Measurements from ENCODE around the gene UTP14A. TPM values are rescaled to one million over a fixed set of nuclear protein-coding genes. Genes with fewer than 3 reads are reported as not detected.

UTP14A gene
- total RNA-seq, 1 donor from 2014 or later = 24.1 TPM

DNA sequence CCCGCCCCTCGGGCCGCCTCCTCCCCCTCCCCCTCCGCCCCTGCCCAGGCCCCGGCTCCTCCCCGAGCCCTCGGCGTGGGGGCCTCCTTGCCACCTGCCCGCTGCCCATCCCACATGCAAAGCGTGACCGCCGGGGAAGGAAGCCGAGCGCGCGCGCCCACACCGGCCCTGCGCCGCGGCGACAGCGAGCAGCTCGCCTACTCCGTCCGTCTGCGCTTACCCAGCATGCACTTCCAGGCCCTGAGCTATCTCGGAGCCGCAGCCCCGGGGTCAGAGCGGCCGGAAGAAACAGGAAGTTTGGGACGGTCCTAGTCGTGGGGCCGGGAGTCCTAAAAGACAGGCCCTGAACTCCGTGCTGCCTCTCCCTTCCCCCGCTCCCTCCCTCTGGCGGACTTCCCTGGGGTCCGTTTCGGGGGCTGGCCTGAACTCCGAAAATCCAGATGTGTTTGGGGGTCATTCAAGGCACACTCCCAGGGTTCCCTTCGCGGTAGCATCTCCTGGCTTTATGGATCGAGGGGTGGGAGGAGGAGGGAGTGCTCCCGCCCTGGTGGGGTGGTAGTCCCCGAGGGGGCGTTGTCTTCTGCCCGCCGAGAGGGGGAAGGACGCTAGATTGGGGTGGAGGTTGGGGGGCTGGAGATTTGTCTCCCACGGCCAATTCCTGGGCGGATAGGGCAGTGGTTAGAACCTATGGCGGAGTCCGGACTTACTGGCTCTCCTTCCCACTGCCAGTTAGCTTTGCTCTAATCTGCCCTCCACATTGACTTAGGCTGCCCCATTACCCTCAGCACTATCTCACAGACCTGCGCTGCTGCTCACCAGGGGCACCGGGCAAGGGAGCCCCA is 51.5 kb downstream of the UTP14A start:
- Mint-ChIP-seq H3K9me3 (peaks cover 2% of the 10 kb centered on the region), H3K27me3 (ENCODE audit: low read depth) (peaks cover 11% of the 10 kb centered on the region)
- no peak for TF ChIP-seq CTCF (conservative IDR thresholded peaks at IDR 0.05)

GRCh38 chrX:129958083-129958465 is 52.1 kb downstream of the UTP14A start:
- no peak overlapping the region for H3K27ac Mint-ChIP-seq (ENCODE audit: unreplicated experiment)
- H3K36me3 Mint-ChIP-seq (ENCODE audit: low read depth) = no peaks in the 10 kb centered on the region
- H3K27me3 Mint-ChIP-seq (ENCODE audit: low read depth) = peaks cover 11% of the 10 kb centered on the region
- TF ChIP-seq CTCF (conservative IDR thresholded peaks at IDR 0.05) = no peak
- DNase-seq (ENCODE audit: low read depth, low spot score) = no peak
- H3K4me1 Mint-ChIP-seq = peaks cover 60% of the 10 kb centered on the region
- H3K9me3 Mint-ChIP-seq = peaks cover 2% of the 10 kb centered on the region
- H3K4me3 Mint-ChIP-seq = peak overlapping the region; percentile 61

More for the DNA sequence above, 51.5 kb downstream of the UTP14A start:
- Mint-ChIP-seq H3K36me3 (ENCODE audit: low read depth) (no peaks in the 10 kb centered on the region), H3K4me1 (peaks cover 64% of the 10 kb centered on the region), H3K4me3 (peak overlapping the region; percentile 61), H3K27ac (ENCODE audit: unreplicated experiment) (no peak overlapping the region)
- DNase-seq (ENCODE audit: low read depth, low spot score) = peak; percentile 39

DNA sequence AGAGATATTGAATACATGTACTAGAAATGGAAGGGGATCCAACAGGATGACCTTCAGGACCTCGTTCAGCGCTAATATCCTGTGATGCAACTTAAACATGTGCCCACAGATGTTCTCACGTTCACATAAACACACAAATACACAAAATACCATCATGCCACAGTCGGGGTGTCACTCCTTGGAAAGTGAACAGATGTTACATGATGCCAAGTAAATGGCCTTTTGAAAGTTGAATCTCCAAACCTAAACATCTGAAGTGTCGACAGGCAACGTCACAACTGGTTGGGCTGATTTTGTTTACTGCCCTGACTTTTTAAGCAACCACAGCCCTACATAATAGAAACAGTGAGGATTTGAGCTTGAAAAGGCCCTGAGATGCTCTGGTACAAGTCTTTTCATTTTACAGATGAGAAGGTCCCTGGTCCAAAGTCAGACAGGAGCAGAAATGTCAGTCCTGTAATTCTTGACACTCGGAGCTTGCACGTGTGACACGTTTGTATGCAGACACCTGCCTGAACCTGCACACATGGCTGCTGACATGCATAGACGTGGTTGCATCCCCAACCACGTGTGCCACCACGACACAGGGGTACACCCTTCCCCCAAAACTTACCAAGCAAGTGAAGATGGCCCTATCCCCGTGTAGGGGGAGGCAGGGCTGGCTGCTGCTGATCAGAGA is 53.0 kb downstream of the UTP14A start:
- Mint-ChIP-seq H3K4me3 (no peak overlapping the region), H3K27me3 (ENCODE audit: low read depth) (peaks cover 11% of the 10 kb centered on the region), H3K9me3 (peaks cover 2% of the 10 kb centered on the region), H3K27ac (ENCODE audit: unreplicated experiment) (no peak overlapping the region), H3K36me3 (ENCODE audit: low read depth) (no peaks in the 10 kb centered on the region), H3K4me1 (peaks cover 56% of the 10 kb centered on the region)
- no peak for TF ChIP-seq CTCF (conservative IDR thresholded peaks at IDR 0.05)
- DNase-seq (ENCODE audit: low read depth, low spot score) = no peak

- peaks cover 52% of the 10 kb centered on the region for H3K4me1 Mint-ChIP-seq
- H3K27me3 Mint-ChIP-seq (ENCODE audit: low read depth) = peaks cover 11% of the 10 kb centered on the region
- no peak for TF ChIP-seq CTCF (conservative IDR thresholded peaks at IDR 0.05)
These were observed 53.5 kb downstream of the UTP14A start for GRCh38 chrX:129959493-129959832.

GRCh38 chrX:129961180-129962083 is 55.5 kb downstream of the UTP14A start:
- DNase-seq (ENCODE audit: low read depth, low spot score) = peak; percentile 23
- Mint-ChIP-seq H3K9me3 (peaks cover under 1% of the 10 kb centered on the region), H3K27me3 (ENCODE audit: low read depth) (peaks cover 6% of the 10 kb centered on the region), H3K36me3 (ENCODE audit: low read depth) (no peaks in the 10 kb centered on the region), H3K27ac (ENCODE audit: unreplicated experiment) (peak overlapping the region; percentile 20), H3K4me1 (peaks cover 39% of the 10 kb centered on the region), H3K4me3 (peak overlapping the region; percentile 49)
- TF ChIP-seq CTCF (conservative IDR thresholded peaks at IDR 0.05) = no peak

More at GRCh38 chrX:129959493-129959832, 53.5 kb downstream of the UTP14A start:
- Mint-ChIP-seq H3K9me3 (peaks cover 2% of the 10 kb centered on the region), H3K36me3 (ENCODE audit: low read depth) (no peaks in the 10 kb centered on the region), H3K27ac (ENCODE audit: unreplicated experiment) (no peak overlapping the region), H3K4me3 (peak overlapping the region; percentile 26)
- no peak for DNase-seq (ENCODE audit: low read depth, low spot score)

All from neural crest cell (in vitro differentiated cells).